Thymus (tissue), 11 donors: Measurements from ENCODE around the gene HECTD4. TPM values are rescaled to one million over a fixed set of nuclear protein-coding genes. Genes with fewer than 3 reads are reported as not detected.

Experiments
- DNase-seq, 9 donors: peaks; one replicate each; pipeline ENCODE4 v3.0.0-alpha.2; 2013; ENCODE audit warnings: low spot score in 9 of 9, low read depth in 6 of 9, missing footprints in 1 of 9
- H3K27ac ChIP-seq, 2 donors: one replicate each; pipeline ENCODE4 v1.5.1; 2013; ENCODE audit warnings: control low read depth in 1 of 2, low read depth in 1 of 2, low read length in 1 of 2, mild to moderate bottlenecking in 1 of 2, moderate library complexity in 1 of 2
- H3K27me3 ChIP-seq, 2 donors: one replicate each; pipeline ENCODE4 v1.5.1; 2013; ENCODE audit warnings: low read length in 1 of 2; ENCODE audit not compliant: control insufficient read depth in 2 of 2, insufficient read depth in 1 of 2
- H3K36me3 ChIP-seq, 2 donors: one replicate each; pipeline ENCODE4 v1.5.1; 2013; ENCODE audit warnings: low read length in 1 of 2, mild to moderate bottlenecking in 1 of 2, moderate library complexity in 1 of 2; ENCODE audit not compliant: control insufficient read depth in 2 of 2, insufficient read depth in 2 of 2
- H3K4me1 ChIP-seq, 2 donors: one replicate each; pipeline ENCODE4 v1.5.1; 2013; ENCODE audit warnings: low read length in 2 of 2; ENCODE audit not compliant: control insufficient read depth in 2 of 2, insufficient read depth in 2 of 2
- H3K4me3 ChIP-seq, 2 donors: one replicate each; pipeline ENCODE4 v1.5.1; 2013; ENCODE audit warnings: low read length in 2 of 2, control low read depth in 1 of 2, mild to moderate bottlenecking in 1 of 2
- H3K9me3 ChIP-seq, 2 donors: one replicate each; pipeline ENCODE4 v1.5.1; 2013; ENCODE audit warnings: low read length in 1 of 2, mild to moderate bottlenecking in 1 of 2; ENCODE audit not compliant: control insufficient read depth in 2 of 2, insufficient read depth in 1 of 2
- WGBS: extraction: QIAGEN DNeasy Blood & Tissue Kit; methylation state at CpG from one replicate; pipeline ENCODE4 v1.1.7; 2013; 5-methylcytosine and 5-hydroxymethylcytosine counted together
- polyA plus RNA-seq: library from polyadenylated mRNA; stranded (reverse); fragments of 200-250 nt; gene quantifications from one replicate; pipeline ENCODE4 v1.2.3, GENCODE V29; 2013
- total RNA-seq: library from RNA; stranded (reverse); fragments of 120-200 nt; gene quantifications from one replicate; pipeline ENCODE4 v1.2.4, GENCODE V29; 2013
- donor health status: healthy.

HECTD4 gene
- total and polyA plus RNA-seq, 2 donors = 9.6 to 19.3 TPM

DNA sequence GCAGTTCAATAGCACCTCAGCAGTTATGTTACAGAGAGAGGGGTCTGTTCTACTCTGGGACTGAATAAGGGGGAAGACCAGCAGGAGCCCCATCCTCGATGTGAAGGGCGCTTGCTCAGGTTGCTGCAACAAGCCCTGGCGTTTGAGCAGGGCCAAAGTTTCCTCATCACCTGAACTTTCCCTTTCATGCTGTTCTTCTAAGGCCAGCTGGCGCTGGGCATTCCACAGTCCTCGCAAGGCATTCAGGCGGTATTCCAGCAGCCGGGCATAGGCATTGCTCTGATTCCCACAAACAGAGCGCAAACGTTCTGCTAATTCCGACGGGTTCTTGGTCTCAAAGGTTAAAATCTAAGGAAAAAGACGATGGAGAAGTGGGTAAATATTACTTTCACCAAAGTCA is 62.8 kb downstream of the HECTD4 start:
- no peaks in the 10 kb centered on the region for H3K4me1 ChIP-seq
- H3K9me3 ChIP-seq = no peaks in the 10 kb centered on the region
- 98% methylated on average over 12 of the region's 12 CpGs for WGBS
- DNase-seq = no peak
- no peak overlapping the region for H3K27ac ChIP-seq
- peaks cover 6 to 17% of the 10 kb centered on the region in 2 donors for H3K36me3 ChIP-seq
- H3K4me3 ChIP-seq = no peak overlapping the region
- no peaks in the 10 kb centered on the region for H3K27me3 ChIP-seq

DNA sequence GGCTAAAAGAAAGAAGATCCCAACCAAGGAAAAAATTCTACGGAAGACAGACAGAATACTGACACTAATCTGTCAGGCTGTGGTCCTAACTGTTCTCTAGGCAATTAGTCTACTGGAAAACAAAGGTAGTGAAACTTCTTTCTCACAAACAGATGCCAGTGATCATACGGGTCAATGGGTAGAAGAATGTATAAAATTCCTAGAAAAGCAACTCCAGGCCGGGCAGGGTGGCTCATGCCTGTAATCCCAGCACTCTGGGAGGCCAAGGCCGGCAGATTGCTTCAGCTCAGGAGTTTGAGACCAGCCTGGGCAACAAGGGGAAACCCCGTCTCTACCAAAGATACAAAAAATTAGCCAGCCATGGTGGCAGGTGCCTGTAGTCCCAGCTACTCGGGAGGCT is 64.8 kb downstream of the HECTD4 start:
- peaks cover 6 to 28% of the 10 kb centered on the region in 2 donors for H3K36me3 ChIP-seq
- 94% methylated on average over 6 of the region's 6 CpGs for WGBS
- H3K27me3 ChIP-seq = no peaks in the 10 kb centered on the region
- no peak for DNase-seq
- no peaks in the 10 kb centered on the region for H3K9me3 ChIP-seq
- no peak overlapping the region for H3K4me3 ChIP-seq
- no peak overlapping the region for H3K27ac ChIP-seq
- H3K4me1 ChIP-seq = no peaks in the 10 kb centered on the region

GRCh38 chr12:112314981-112315380 is 67.2 kb downstream of the HECTD4 start:
- peaks cover 11 to 34% of the 10 kb centered on the region in 2 donors for H3K36me3 ChIP-seq
- WGBS = 93% methylated on average over 7 of the region's 7 CpGs
- no peak overlapping the region for H3K4me3 ChIP-seq

DNA sequence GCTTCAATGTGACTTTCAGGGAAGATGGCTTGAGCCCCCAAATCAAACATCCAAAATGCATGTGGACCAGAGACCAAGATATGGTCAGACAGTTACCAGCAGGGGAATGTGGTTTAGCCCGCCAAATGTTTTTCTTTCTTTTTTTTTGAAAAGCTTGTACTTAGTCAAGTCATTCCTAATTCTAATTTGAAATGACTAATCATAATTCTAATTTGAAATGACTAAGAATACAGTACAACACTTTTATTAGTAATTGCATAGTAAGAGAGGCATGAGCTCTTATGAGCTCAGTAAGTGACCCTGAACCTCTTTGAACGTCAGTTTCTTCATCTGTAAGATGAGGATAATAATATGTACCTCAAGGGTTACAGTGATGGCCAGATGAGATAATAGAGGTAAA is 72.4 kb downstream of the HECTD4 start:
- H3K36me3 ChIP-seq = peaks cover 9 to 46% of the 10 kb centered on the region in 2 donors
- 95% methylated on average over 2 of the region's 2 CpGs for WGBS
- DNase-seq = no peak

More at GRCh38 chr12:112314981-112315380, 67.2 kb downstream of the HECTD4 start:
- Histone ChIP-seq H3K4me1 (no peaks in the 10 kb centered on the region), H3K27ac (no peak overlapping the region), H3K9me3 (no peaks in the 10 kb centered on the region), H3K27me3 (no peaks in the 10 kb centered on the region)
- no peak for DNase-seq

DNA sequence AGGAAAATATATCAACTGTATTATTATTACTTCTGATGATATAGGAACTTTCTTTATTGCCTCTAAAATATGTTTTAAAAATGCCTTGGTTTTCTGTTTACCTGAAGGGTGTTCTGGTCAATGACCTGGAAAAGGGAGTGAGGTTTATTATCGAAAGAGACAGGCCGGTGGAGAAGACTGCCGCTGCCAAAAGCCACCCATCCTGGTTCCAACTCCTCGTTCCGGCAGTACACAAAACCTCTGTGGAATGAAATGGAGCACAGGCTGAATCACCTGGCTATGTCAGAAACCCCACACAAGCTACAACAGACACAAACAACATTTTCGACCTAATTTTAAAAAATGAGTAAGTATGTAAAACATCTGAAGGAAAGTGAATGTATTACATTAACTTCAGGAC is 73.6 kb downstream of the HECTD4 start:
- H3K27me3 ChIP-seq = no peaks in the 10 kb centered on the region
- WGBS = 96% methylated on average over 6 of the region's 6 CpGs
- H3K27ac ChIP-seq = no peak overlapping the region
- DNase-seq = no peak
- H3K36me3 ChIP-seq = peaks cover 9 to 48% of the 10 kb centered on the region in 2 donors
- no peaks in the 10 kb centered on the region for H3K9me3 ChIP-seq
- H3K4me3 ChIP-seq = no peak overlapping the region
- H3K4me1 ChIP-seq = no peaks in the 10 kb centered on the region

More for the DNA sequence above, 72.4 kb downstream of the HECTD4 start:
- no peaks in the 10 kb centered on the region for H3K27me3 ChIP-seq
- no peaks in the 10 kb centered on the region for H3K4me1 ChIP-seq
- H3K27ac ChIP-seq = no peak overlapping the region
- no peaks in the 10 kb centered on the region for H3K9me3 ChIP-seq
- H3K4me3 ChIP-seq = no peak overlapping the region

- Histone ChIP-seq H3K9me3 (no peaks in the 10 kb centered on the region), H3K36me3 (peaks cover 9 to 51% of the 10 kb centered on the region in 2 donors), H3K4me3 (no peak overlapping the region), H3K4me1 (no peaks in the 10 kb centered on the region), H3K27ac (no peak overlapping the region), H3K27me3 (no peaks in the 10 kb centered on the region)
- DNase-seq = no peak
- WGBS = 98% methylated on average over 1 of the region's 1 CpG
These were observed 74.1 kb downstream of the HECTD4 start for GRCh38 chr12:112308161-112308560.

DNA sequence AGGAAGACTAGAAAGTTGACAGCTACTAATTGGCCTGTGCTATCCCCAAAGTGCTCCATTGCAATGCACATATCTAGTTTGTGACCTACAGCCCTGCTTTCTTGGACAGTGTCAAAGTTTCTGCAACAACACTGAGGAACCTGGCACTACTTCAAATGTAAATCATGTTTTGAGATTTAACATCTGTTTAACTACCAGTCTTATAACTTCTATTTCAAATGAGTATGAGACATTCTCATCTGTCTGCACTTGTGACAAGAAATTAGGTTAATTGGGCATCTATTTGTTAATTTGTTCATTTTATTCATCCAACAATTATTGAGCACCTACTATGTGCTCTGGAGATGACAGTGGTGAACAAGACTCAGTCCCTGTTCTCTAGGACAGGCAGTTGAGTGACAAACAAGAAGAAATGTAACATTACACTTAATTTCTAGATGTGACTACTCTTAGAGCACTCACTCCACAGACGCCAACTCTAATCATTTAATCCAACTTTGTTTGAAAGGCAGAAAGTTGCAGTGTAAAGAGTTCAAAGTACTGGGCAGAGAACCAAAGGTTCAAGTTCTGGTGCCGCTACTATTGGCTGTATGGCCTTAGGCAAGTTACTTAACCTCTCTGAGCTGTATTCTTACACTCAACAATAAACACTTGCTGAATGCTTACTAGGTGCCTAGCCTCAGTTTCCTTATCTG is 74.8 kb downstream of the HECTD4 start:
- Histone ChIP-seq H3K9me3 (no peaks in the 10 kb centered on the region), H3K36me3 (peaks cover 9 to 50% of the 10 kb centered on the region in 2 donors), H3K27me3 (no peaks in the 10 kb centered on the region), H3K4me1 (no peaks in the 10 kb centered on the region), H3K4me3 (no peak overlapping the region), H3K27ac (no peak overlapping the region)
- no peak for DNase-seq
- over 99% methylated on average over 2 of the region's 2 CpGs for WGBS

DNA sequence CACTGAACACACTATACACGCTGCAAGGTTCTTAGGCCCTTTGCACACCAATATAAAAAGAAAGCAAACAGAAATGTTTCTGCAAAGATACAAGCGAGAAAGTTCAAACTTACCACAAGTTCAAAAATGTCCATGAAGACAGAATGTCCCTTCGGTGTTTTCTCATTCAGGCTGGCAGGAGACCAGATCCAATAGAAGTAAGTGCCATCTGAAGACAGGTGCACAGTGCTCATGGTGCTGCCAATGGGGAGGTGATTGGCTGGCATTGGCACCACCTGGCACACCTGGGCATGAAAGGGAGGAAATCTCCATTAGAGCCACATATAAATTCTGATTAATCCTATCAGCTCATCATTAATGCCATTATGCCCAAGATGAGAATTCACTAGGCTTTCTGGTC is 76.3 kb downstream of the HECTD4 start:
- no peaks in the 10 kb centered on the region for H3K4me1 ChIP-seq
- WGBS = 97% methylated on average over 3 of the region's 3 CpGs

GRCh38 chr12:112304436-112304835 is 77.8 kb downstream of the HECTD4 start:
- Histone ChIP-seq H3K9me3 (no peaks in the 10 kb centered on the region), H3K36me3 (peaks cover 4 to 48% of the 10 kb centered on the region in 2 donors), H3K4me1 (no peaks in the 10 kb centered on the region), H3K4me3 (no peak overlapping the region), H3K27me3 (no peaks in the 10 kb centered on the region), H3K27ac (no peak overlapping the region)
- DNase-seq = no peak
- 96% methylated on average over 4 of the region's 4 CpGs for WGBS

More for the DNA sequence above, 76.3 kb downstream of the HECTD4 start:
- no peaks in the 10 kb centered on the region for H3K27me3 ChIP-seq
- H3K4me3 ChIP-seq = no peak overlapping the region
- H3K9me3 ChIP-seq = no peaks in the 10 kb centered on the region
- DNase-seq = no peak
- no peak overlapping the region for H3K27ac ChIP-seq
- H3K36me3 ChIP-seq = peaks cover 4 to 48% of the 10 kb centered on the region in 2 donors
